Gastroesophageal sphincter (tissue), 3 donors: ENCODE data around the gene SGCD.

Source experiments
- EP300 ChIP-seq: sonication (generic); formaldehyde crosslinking; IDR thresholded peaks from one replicate; pipeline ENCODE4 v1.6.1; 2017; ENCODE audit warnings: antibody characterized with exemption, mild to moderate bottlenecking
- POLR2A ChIP-seq, 2 donors: fragments of 450-650 bp; IDR thresholded peaks; one replicate each; pipeline ENCODE4 v1.6.1; 2017; ENCODE audit warnings: antibody characterized with exemption in 2 of 2, mild to moderate bottlenecking in 2 of 2, moderate library complexity in 1 of 2
- POLR2AphosphoS5 ChIP-seq: sonication (generic); formaldehyde crosslinking; IDR thresholded peaks from one replicate; pipeline ENCODE4 v1.6.1; 2017; ENCODE audit warnings: antibody characterized with exemption
- TF ChIP-seq, protein P1 (sequence below), 4 experiments: fragments of 200-600 bp in 2 of 4; fragments of 450-650 bp in 2 of 4; sonication (generic) in 1 of 4; IDR thresholded peaks; one replicate each; pipeline ENCODE4 v1.5.1; 2017 to 2019; ENCODE audit warnings: antibody characterized with exemption in 4 of 4, mild to moderate bottlenecking in 2 of 4, moderate library complexity in 2 of 4

DNA sequence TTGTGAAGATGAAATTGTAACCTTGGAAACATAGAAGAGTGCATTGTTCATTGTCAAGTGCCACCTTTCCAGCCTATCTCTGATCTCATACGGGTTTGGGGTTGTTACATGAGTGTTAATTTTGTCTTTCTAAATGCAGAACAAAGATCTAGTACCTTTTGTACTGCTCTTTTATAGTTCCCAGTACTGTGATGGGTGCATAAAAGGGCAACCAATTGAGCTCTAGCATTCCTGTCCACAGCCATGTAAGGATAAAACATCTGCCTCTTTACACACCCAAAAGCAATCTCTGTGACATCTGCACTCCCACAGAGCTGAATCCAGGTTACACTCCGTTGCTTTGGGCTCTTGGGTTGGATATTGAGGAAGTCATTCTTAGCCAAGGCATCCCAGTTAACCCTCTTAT lies 255.2 kb downstream of the SGCD start:
- TF ChIP-seq, protein P1, sequence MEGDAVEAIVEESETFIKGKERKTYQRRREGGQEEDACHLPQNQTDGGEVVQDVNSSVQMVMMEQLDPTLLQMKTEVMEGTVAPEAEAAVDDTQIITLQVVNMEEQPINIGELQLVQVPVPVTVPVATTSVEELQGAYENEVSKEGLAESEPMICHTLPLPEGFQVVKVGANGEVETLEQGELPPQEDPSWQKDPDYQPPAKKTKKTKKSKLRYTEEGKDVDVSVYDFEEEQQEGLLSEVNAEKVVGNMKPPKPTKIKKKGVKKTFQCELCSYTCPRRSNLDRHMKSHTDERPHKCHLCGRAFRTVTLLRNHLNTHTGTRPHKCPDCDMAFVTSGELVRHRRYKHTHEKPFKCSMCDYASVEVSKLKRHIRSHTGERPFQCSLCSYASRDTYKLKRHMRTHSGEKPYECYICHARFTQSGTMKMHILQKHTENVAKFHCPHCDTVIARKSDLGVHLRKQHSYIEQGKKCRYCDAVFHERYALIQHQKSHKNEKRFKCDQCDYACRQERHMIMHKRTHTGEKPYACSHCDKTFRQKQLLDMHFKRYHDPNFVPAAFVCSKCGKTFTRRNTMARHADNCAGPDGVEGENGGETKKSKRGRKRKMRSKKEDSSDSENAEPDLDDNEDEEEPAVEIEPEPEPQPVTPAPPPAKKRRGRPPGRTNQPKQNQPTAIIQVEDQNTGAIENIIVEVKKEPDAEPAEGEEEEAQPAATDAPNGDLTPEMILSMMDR (IDR thresholded peaks at IDR 0.05) = no peak
- TF ChIP-seq POLR2AphosphoS5 (peak; percentile 10), EP300 (peak; percentile 62), POLR2A (IDR thresholded peaks at IDR 0.05) (no peak)
